NOMO-1 (cell line): ENCODE results near the gene ZNF560.
A peak's percentile ranks its signal among the peaks of the same experiment; 100 is the strongest.

Experiments used
- DNase-seq, 2 experiments: peaks; one replicate each; lab custom pipeline; 2025; ENCODE audit not compliant: unreplicated experiment in 2 of 2; lab: John Stamatoyannopoulos, UW

Gene ZNF560

DNA sequence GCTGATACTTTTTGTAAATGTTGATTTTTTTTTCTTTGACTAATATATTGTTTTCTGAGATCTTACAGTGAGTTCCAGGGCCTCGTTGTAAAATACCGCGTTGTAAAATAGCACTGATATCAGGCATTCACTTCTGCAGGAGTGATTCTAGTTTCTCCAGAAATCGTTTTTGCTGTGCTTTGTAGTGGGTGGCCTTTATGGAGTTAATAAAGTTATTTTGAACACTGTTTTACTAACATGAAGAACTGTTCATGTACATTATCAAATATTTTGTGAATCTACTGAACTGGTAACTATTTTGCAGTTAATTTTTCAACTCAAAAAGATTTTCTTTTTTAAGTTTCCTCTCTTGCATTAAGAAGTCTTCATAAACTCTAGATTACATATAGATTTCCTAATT lies 62.1 kb downstream of the ZNF560 start:
- DNase-seq = no peak

GRCh38 chr19:9435279-9436268 lies 62.8 kb downstream of the ZNF560 start, which contains the start of gene ZNF266:
Gene ZNF266, minus strand, starts transcription at chr19:9435573. Its CDS starts 15,484 bp downstream, at chr19:9420089.
- DNase-seq = peak; percentile 79 to 92

GRCh38 chr19:9431475-9431874 lies 66.9 kb downstream of the ZNF560 start:
- DNase-seq = no peak

DNA sequence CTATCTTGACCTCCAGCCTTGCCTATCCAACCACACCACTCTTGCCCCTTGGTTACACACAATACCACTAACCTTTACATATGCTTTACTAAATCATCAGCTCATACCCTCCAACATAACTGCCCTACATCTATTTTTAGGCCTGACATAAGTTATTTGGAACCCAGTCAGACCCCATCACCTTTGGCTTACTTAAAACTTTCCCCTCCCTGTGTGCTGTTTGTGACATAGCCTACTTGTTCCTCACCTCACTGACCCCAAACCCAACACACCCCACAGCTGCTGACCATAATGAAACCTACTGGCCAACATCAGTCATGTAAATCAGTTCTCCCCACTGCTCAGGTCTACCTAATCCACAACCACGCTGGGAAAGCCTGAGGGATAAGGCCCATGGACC lies 68.0 kb downstream of the ZNF560 start:
- no peak for DNase-seq

- DNase-seq = no peak
Measured at GRCh38 chr19:9427941-9428340, 70.5 kb downstream of the ZNF560 start.
